Caco-2 (cell line): Measurements from ENCODE around the gene POU4F3. TPM values are rescaled to one million over a fixed set of nuclear protein-coding genes. Genes with fewer than 3 reads are reported as not detected.

Source experiments
- BruUV-seq: library from RNA; stranded (reverse); fragments of 400-500 nt; replicated peaks from 2 replicates; lab custom pipeline; 2021; lab: Mats Ljungman, UMichigan
- CTCF ChIA-PET: fragments of 300-600 bp; sonication (Branson Sonifier 250); formaldehyde crosslinking; loops from one replicate; lab custom pipeline; 2022; ENCODE audit warnings: antibody characterized with exemption; lab: Charles Lee
- POLR2A ChIA-PET: fragments of 300-600 bp; sonication (Branson Sonifier 250); formaldehyde crosslinking; loops from one replicate; lab custom pipeline; 2022; ENCODE audit warnings: antibody characterized with exemption; lab: Charles Lee
- DNase-seq, 2 experiments: peaks; one replicate each; pipeline versions ENCODE4 v3.0.0 to v3.0.0-alpha.2; 2020 to 2022
- H3K27me3 ChIP-seq: replicated peaks from 2 replicates; pipeline ENCODE4 v1.6.0; 2011; ENCODE audit warnings: low read length; ENCODE audit not compliant: control insufficient read depth, insufficient read depth
- H3K36me3 ChIP-seq: 2 replicates; pipeline ENCODE4 v1.5.1; 2011; ENCODE audit warnings: low read length; ENCODE audit not compliant: control insufficient read depth, insufficient read depth
- H3K4me1 ChIP-seq: fragments of 250-450 bp; sonication (Bioruptor Pico); 2 replicates; pipeline ENCODE4 v1.5.1; 2020; ENCODE audit warnings: mild to moderate bottlenecking
- H3K4me3 ChIP-seq: 2 replicates; pipeline ENCODE4 v1.5.1; 2011; ENCODE audit warnings: low read depth, mild to moderate bottlenecking, control low read depth, low read length
- H3K9me3 ChIP-seq: fragments of 250-450 bp; sonication (Bioruptor Pico); 2 replicates; pipeline ENCODE4 v1.5.1; 2020; ENCODE audit warnings: mild to moderate bottlenecking, moderate library complexity
- H3K27ac Mint-ChIP-seq: one replicate; pipeline ENCODE4 v1.8.0; 2022; ENCODE audit warnings: mixed read lengths; ENCODE audit not compliant: unreplicated experiment
- H3K27me3 Mint-ChIP-seq: one replicate; pipeline ENCODE4 v1.8.0; 2022; ENCODE audit warnings: mixed read lengths; ENCODE audit not compliant: insufficient read depth, unreplicated experiment
- H3K36me3 Mint-ChIP-seq: one replicate; pipeline ENCODE4 v1.8.0; 2022; ENCODE audit warnings: mild to moderate bottlenecking, mixed read lengths; ENCODE audit not compliant: insufficient read depth, unreplicated experiment
- H3K4me1 Mint-ChIP-seq: one replicate; pipeline ENCODE4 v1.8.0; 2022; ENCODE audit warnings: low read depth, mixed read lengths; ENCODE audit not compliant: unreplicated experiment
- H3K4me3 Mint-ChIP-seq: one replicate; pipeline ENCODE4 v1.8.0; 2022; ENCODE audit warnings: mild to moderate bottlenecking, moderate library complexity, mixed read lengths; ENCODE audit not compliant: unreplicated experiment
- H3K9me3 Mint-ChIP-seq: one replicate; pipeline ENCODE4 v1.8.0; 2022; ENCODE audit warnings: mixed read lengths; ENCODE audit not compliant: unreplicated experiment
- CTCF ChIP-seq, 2 experiments: fragments of 200-600 bp in 1 of 2; IDR thresholded peaks; 1 replicate in 1 of 2; 2 replicates in 1 of 2; pipeline versions ENCODE4 v1.5.1 to v1.8.0; 2011 to 2022; ENCODE audit warnings: antibody characterized with exemption in 1 of 2, control low read depth in 1 of 2, inconsistent platforms in 1 of 2, low read depth in 1 of 2, low read length in 1 of 2, mild to moderate bottlenecking in 1 of 2, moderate library complexity in 1 of 2; ENCODE audit not compliant: insufficient read depth in 1 of 2, severe bottlenecking in 1 of 2, unreplicated experiment in 1 of 2
- intact Hi-C: fragments of 100-400 bp; cut with micrococcal nuclease; formaldehyde crosslinking; loops from one replicate; pipeline ENCODE4 v1.10.0; 2022; ENCODE audit not compliant: unreplicated experiment
- total RNA-seq: library from RNA; stranded (reverse); gene quantifications from 2 replicates; pipeline ENCODE4 v1.2.3, GENCODE V29; 2022

POU4F3 gene
- total RNA-seq, 1 experiment from 2014 or later: not detected

- ChIA-PET POLR2A (no interaction called here), CTCF (no interaction called here)
- Histone ChIP-seq H3K36me3 (no peaks in the 10 kb centered on the region), H3K9me3 (0 out of 2 replicates have a peak, but pooled peaks cover 2% of the 10 kb centered on the region), H3K27me3 (no peaks in the 10 kb centered on the region; the same call in 1 of the 2 replicates), H3K4me1 (no peaks in the 10 kb centered on the region), H3K4me3 (no peak overlapping the region)
- H3K9me3 Mint-ChIP-seq: no peaks in the 10 kb centered on the region
- BruUV-seq: no TSS peak
- H3K36me3 Mint-ChIP-seq: no peaks in the 10 kb centered on the region
- intact Hi-C loops: no loop called here
- H3K4me1 Mint-ChIP-seq: no peaks in the 10 kb centered on the region
- no peak overlapping the region for H3K27ac Mint-ChIP-seq
- no peak overlapping the region for H3K4me3 Mint-ChIP-seq
- H3K27me3 Mint-ChIP-seq: peaks cover 32% of the 10 kb centered on the region
- TF ChIP-seq CTCF (IDR thresholded peaks at IDR 0.05; ENCODE audit: insufficient read depth in 1 of 2, low read depth in 1 of 2, low read length in 1 of 2, severe bottlenecking in 1 of 2, unreplicated experiment in 1 of 2): no peak
- DNase-seq: no peak
Observed at GRCh38 chr5:146368137-146368536, 29.5 kb downstream of the POU4F3 start.

- BruUV-seq: no TSS peak
- H3K4me3 ChIP-seq: no peak overlapping the region
- no peak overlapping the region for H3K27ac Mint-ChIP-seq
Observed at GRCh38 chr5:146369691-146370090, 31.1 kb downstream of the POU4F3 start.

GRCh38 chr5:146376821-146377220 is 38.2 kb downstream of the POU4F3 start:
- Histone ChIP-seq H3K4me1 (no peaks in the 10 kb centered on the region), H3K4me3 (no peak overlapping the region), H3K9me3 (no peaks in the 10 kb centered on the region), H3K27me3 (no peaks in the 10 kb centered on the region; the same call in none of the 2 replicates), H3K36me3 (no peaks in the 10 kb centered on the region)
- TF ChIP-seq CTCF (IDR thresholded peaks at IDR 0.05; ENCODE audit: insufficient read depth in 1 of 2, low read depth in 1 of 2, low read length in 1 of 2, severe bottlenecking in 1 of 2, unreplicated experiment in 1 of 2): no peak
- intact Hi-C loops: no loop called here
- Mint-ChIP-seq H3K4me3 (no peak overlapping the region), H3K9me3 (no peaks in the 10 kb centered on the region), H3K36me3 (no peaks in the 10 kb centered on the region), H3K4me1 (no peaks in the 10 kb centered on the region), H3K27ac (no peak overlapping the region), H3K27me3 (peaks cover 9% of the 10 kb centered on the region)
- ChIA-PET POLR2A (no interaction called here), CTCF (no interaction called here)
- no TSS peak for BruUV-seq
- DNase-seq: no peak

More at GRCh38 chr5:146369691-146370090, 31.1 kb downstream of the POU4F3 start:
- H3K27me3 ChIP-seq: no peaks in the 10 kb centered on the region; the same call in 1 of the 2 replicates
- no peak for TF ChIP-seq CTCF (IDR thresholded peaks at IDR 0.05; ENCODE audit: insufficient read depth in 1 of 2, low read depth in 1 of 2, low read length in 1 of 2, severe bottlenecking in 1 of 2, unreplicated experiment in 1 of 2)
- Mint-ChIP-seq H3K36me3 (no peaks in the 10 kb centered on the region), H3K27me3 (peaks cover 29% of the 10 kb centered on the region), H3K4me1 (no peaks in the 10 kb centered on the region), H3K9me3 (no peaks in the 10 kb centered on the region), H3K4me3 (no peak overlapping the region)
- H3K36me3 ChIP-seq: no peaks in the 10 kb centered on the region
- no peak for DNase-seq
- no peaks in the 10 kb centered on the region for H3K4me1 ChIP-seq
- POLR2A ChIA-PET: no interaction called here
- intact Hi-C loops: no loop called here
- CTCF ChIA-PET: no interaction called here
- H3K9me3 ChIP-seq: 0 out of 2 replicates have a peak, but pooled peaks cover 2% of the 10 kb centered on the region
